ENCODE results near the gene RIPK4. TPM values are rescaled to one million over a fixed set of nuclear protein-coding genes. Genes with fewer than 3 reads are reported as not detected.

Gene RIPK4
- total and polyA plus RNA-seq, 2 of the 13 experiments (the other 11 are each of a cell fraction or from before 2014, with no cell fraction given): 3.1 to 4.9 TPM

DNA sequence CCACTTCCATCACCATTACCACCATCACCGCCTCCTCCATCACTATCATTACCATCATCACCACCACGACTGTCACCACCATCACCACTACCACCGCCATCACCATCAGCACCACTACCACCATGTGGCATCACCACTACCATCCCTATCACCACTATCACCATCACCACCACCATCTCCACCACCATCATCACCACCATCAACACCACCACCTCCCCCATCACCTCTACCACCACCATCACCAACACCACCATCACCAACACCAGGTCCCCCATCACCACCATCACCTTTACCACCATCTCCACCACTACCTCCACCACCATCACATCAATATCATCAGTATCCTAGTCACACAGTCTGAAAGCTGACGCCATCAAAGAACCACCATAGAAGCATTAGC lies 39.9 kb upstream of the RIPK4 start:
- WGBS (ENCODE audit: low lambda C conversion rate): 85% methylated on average over 4 of the region's 4 CpGs
- TF ChIP-seq, protein P1, sequence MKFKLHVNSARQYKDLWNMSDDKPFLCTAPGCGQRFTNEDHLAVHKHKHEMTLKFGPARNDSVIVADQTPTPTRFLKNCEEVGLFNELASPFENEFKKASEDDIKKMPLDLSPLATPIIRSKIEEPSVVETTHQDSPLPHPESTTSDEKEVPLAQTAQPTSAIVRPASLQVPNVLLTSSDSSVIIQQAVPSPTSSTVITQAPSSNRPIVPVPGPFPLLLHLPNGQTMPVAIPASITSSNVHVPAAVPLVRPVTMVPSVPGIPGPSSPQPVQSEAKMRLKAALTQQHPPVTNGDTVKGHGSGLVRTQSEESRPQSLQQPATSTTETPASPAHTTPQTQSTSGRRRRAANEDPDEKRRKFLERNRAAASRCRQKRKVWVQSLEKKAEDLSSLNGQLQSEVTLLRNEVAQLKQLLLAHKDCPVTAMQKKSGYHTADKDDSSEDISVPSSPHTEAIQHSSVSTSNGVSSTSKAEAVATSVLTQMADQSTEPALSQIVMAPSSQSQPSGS (CRISPR knock-in tag; IDR thresholded peaks at IDR 0.05): no peak
- no peak for TF ChIP-seq SIX4 (CRISPR knock-in tag; IDR thresholded peaks at IDR 0.05)
- 0 out of 2 replicates have a peak, but pooled peaks have one; percentile 39 for TF ChIP-seq PLRG1 (conservative IDR thresholded peaks at IDR 0.05)
- TF ChIP-seq, protein P2, sequence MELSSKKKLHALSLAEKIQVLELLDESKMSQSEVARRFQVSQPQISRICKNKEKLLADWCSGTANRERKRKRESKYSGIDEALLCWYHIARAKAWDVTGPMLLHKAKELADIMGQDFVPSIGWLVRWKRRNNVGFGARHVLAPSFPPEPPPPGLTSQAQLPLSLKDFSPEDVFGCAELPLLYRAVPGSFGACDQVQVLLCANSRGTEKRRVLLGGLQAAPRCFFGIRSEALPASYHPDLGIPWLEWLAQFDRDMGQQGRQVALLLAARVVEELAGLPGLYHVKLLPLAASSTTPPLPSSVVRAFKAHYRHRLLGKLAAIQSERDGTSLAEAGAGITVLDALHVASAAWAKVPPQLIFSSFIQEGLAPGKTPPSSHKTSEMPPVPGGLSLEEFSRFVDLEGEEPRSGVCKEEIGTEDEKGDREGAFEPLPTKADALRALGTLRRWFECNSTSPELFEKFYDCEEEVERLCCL (CRISPR knock-in tag; IDR thresholded peaks at IDR 0.05; ENCODE audit: borderline replicate concordance): no peak
- no peak for TF ChIP-seq NFATC3 (CRISPR knock-in tag; IDR thresholded peaks at IDR 0.05)
- TF ChIP-seq GTF2F1 (IDR thresholded peaks at IDR 0.05; ENCODE audit: low read length): no peak
- TF ChIP-seq NRL (CRISPR knock-in tag; IDR thresholded peaks at IDR 0.05; ENCODE audit: borderline replicate concordance): no peak
- peak; percentile 45; the same call in 1 of the 2 replicates for TF ChIP-seq CREB1 (IDR thresholded peaks at IDR 0.05)
- no peak for TF ChIP-seq CREB1 (CRISPR knock-in tag; IDR thresholded peaks at IDR 0.05)
- no peak for TF ChIP-seq RXRB (CRISPR knock-in tag; IDR thresholded peaks at IDR 0.05; ENCODE audit: borderline replicate concordance)
- TF ChIP-seq ZNF143 (CRISPR knock-in tag; IDR thresholded peaks at IDR 0.05): no peak
- TF ChIP-seq HOXA5 (CRISPR knock-in tag; IDR thresholded peaks at IDR 0.05): no peak
- TF ChIP-seq ZNF577 (CRISPR knock-in tag; IDR thresholded peaks at IDR 0.05; ENCODE audit: borderline replicate concordance, low read depth): no peak
- peak; percentile 13; the same call in 1 of the 2 replicates for TF ChIP-seq NONO (IDR thresholded peaks at IDR 0.05)
- TF ChIP-seq NONO (CRISPR knock-in tag; conservative IDR thresholded peaks at IDR 0.05): no peak
- no peak for TF ChIP-seq ADNP (CRISPR knock-in tag; IDR thresholded peaks at IDR 0.05)
- TF ChIP-seq, protein P3, sequence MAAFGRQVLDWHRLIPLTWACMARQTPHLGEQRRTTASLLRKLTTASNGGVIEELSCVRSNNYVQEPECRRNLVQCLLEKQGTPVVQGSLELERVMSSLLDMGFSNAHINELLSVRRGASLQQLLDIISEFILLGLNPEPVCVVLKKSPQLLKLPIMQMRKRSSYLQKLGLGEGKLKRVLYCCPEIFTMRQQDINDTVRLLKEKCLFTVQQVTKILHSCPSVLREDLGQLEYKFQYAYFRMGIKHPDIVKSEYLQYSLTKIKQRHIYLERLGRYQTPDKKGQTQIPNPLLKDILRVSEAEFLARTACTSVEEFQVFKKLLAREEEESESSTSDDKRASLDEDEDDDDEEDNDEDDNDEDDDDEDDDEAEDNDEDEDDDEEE (CRISPR knock-in tag; IDR thresholded peaks at IDR 0.05): no peak
- FAIRE-seq: no peak
- H3K27me3 ChIP-seq (ENCODE audit: control insufficient read depth in 1 of 2, insufficient read depth in 2 of 2, low read length in 2 of 2): no peaks in the 10 kb centered on the region
- H4K20me1 ChIP-seq (ENCODE audit: insufficient read depth, low read length): no peaks in the 10 kb centered on the region
- H3K4me1 ChIP-seq (ENCODE audit: insufficient read depth, low read length): no peaks in the 10 kb centered on the region
- peaks cover 3 to 31% of the 10 kb centered on the region in 2 experiments; a peak in 4 of 5 replicates for H3K36me3 ChIP-seq (replicated peaks in 1 of 2; ENCODE audit: control insufficient read depth in 1 of 2, insufficient read depth in 2 of 2, low read length in 2 of 2)
- H3K79me2 ChIP-seq (ENCODE audit: insufficient read depth, low read length): no peaks in the 10 kb centered on the region
- CTCF ChIA-PET (ENCODE audit: low intra/inter-chr PET ratio, low total read pairs): no interaction called here
- no peak overlapping the region for H3K4me2 ChIP-seq (ENCODE audit: low read depth, low read length)
- in situ Hi-C loops (cut with HindIII; ENCODE audit: extremely low pct_ligation_motif_present, low pct_unique_long_range_greater_than_20kb): no loop called here
- no peaks in the 10 kb centered on the region for H3K9me3 ChIP-seq (ENCODE audit: low read length)
- intact Hi-C loops (cut with micrococcal nuclease; ENCODE audit: unreplicated experiment): no loop called here
- no peak overlapping the region for H3K9ac ChIP-seq (ENCODE audit: insufficient read depth, low read depth, low read length)
- no peak overlapping the region for H2AFZ ChIP-seq (ENCODE audit: low read length)
- ATAC-seq: no peak
- no TSS peak for BruUV-seq (replicated peaks)
- no peak for DNase-seq (ENCODE audit: low spot score)
- no peak overlapping the region for H3K27ac ChIP-seq (ENCODE audit: extremely low read length, insufficient read depth, low read length)
- H3K4me3 ChIP-seq (replicated peaks in 1 of 3; ENCODE audit: insufficient read depth in 1 of 3, low read depth in 2 of 3, low read length in 3 of 3): no peak overlapping the region
- POLR2A ChIA-PET: no interaction called here
